ENCODE results near the gene ACO1.

The ACO1 gene

GRCh38 chr9:32486839-32487562, 102.6 kb downstream of the ACO1 start:
- no peak overlapping the region for H3K4me3 ChIP-seq (ENCODE audit: low read depth, low read length)

GRCh38 chr9:32487981-32488380, 103.5 kb downstream of the ACO1 start:
- no peak overlapping the region for H3K4me3 ChIP-seq (ENCODE audit: low read depth, low read length)

GRCh38 chr9:32490601-32491000, 106.2 kb downstream of the ACO1 start:
- no peak overlapping the region for H3K4me3 ChIP-seq (ENCODE audit: low read depth, low read length)

GRCh38 chr9:32497921-32498320, 113.5 kb downstream of the ACO1 start:
- no peak overlapping the region for H3K4me3 ChIP-seq (ENCODE audit: low read depth, low read length)

GRCh38 chr9:32500768-32501167, 116.3 kb downstream of the ACO1 start:
- H3K4me3 ChIP-seq (ENCODE audit: low read depth, low read length): no peak overlapping the region

- no peak overlapping the region for H3K4me3 ChIP-seq (ENCODE audit: low read depth, low read length)
Measured at GRCh38 chr9:32501868-32502267, 117.4 kb downstream of the ACO1 start.

- H3K4me3 ChIP-seq (ENCODE audit: low read depth, low read length): no peak overlapping the region
Measured at GRCh38 chr9:32502464-32502863, 118.0 kb downstream of the ACO1 start.

- H3K4me3 ChIP-seq (ENCODE audit: low read depth, low read length): no peak overlapping the region
Measured at GRCh38 chr9:32503008-32503407, 118.6 kb downstream of the ACO1 start.
